ENCODE data around the gene MBLAC1.
A peak's percentile ranks its signal among the peaks of the same experiment; 100 is the strongest.

Gene MBLAC1

GRCh38 chr7:100088621-100089457 is 37.9 kb upstream of the MBLAC1 start, which contains the start of gene COPS6:
Gene COPS6 (plus strand): TSS chr7:100088969. CDS start chr7:100088991, 22 bp downstream.
- peak within 1 kb of the TSS; percentile 82 for H3K27ac ChIP-seq (ENCODE audit: low read depth, low read length)
- peaks cover 10% of the 10 kb centered on the region; the same call in 1 of the 2 replicates for H3K4me1 ChIP-seq (ENCODE audit: control insufficient read depth, insufficient read depth, low read length)

DNA sequence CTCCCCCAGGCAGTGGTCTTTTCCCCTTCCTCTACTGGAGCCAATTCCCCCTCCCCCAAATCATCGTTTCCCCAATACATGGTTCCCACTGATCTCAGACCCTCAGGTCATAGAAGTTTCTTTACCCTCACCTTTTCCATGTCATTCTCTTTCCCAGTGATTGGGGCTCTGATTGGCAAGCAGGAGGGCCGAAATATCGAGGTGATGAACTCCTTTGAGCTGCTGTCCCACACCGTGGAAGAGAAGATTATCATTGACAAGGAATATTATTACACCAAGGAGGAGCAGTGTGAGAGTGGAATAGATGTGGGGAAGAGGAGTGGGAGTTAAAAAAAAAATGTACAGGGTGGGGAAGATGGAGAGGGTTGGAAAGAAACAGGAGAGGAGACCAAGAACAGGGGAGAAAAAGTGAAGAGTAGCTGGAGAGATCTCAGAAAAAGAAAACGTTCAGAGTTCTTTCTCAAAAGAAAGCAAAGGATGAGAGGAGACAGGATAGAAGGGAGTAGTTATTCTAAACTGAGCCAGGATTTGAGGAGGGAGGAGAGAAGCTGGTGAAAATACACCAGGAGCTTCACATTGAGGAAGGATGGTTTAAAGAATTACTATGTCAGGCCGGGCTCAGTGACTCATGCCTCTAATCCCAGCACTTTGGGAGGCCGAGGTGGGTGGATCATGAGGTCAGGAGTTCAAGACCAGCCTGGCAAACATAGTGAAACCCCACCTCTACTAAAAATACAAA is 37.1 kb upstream of the MBLAC1 start:
- H3K27ac ChIP-seq (ENCODE audit: low read depth, low read length), result peak overlapping the region; percentile 82; the same call in 1 of the 2 replicates
- H3K36me3 ChIP-seq (ENCODE audit: control insufficient read depth, insufficient read depth, low read length), result peaks cover 44% of the 10 kb centered on the region
- peak overlapping the region; percentile 84 for H3K4me3 ChIP-seq (ENCODE audit: low read depth, low read length)
- no peaks in the 10 kb centered on the region for H3K9me3 ChIP-seq (ENCODE audit: control insufficient read depth, insufficient read depth, low read depth, low read length)
- no peaks in the 10 kb centered on the region for H3K27me3 ChIP-seq (ENCODE audit: control insufficient read depth, insufficient read depth, low read length)
- H3K9ac ChIP-seq (ENCODE audit: low read length), result peak overlapping the region; percentile 97
- H3K4me1 ChIP-seq (ENCODE audit: control insufficient read depth, insufficient read depth, low read length), result peaks cover 10% of the 10 kb centered on the region; the same call in 1 of the 2 replicates

More at GRCh38 chr7:100088621-100089457, 37.9 kb upstream of the MBLAC1 start, which contains the start of gene COPS6:
- Histone ChIP-seq H3K27me3 (ENCODE audit: control insufficient read depth, insufficient read depth, low read length) (no peaks in the 10 kb centered on the region), H3K36me3 (ENCODE audit: control insufficient read depth, insufficient read depth, low read length) (peaks cover 36% of the 10 kb centered on the region), H3K9me3 (ENCODE audit: control insufficient read depth, insufficient read depth, low read depth, low read length) (no peaks in the 10 kb centered on the region), H3K4me3 (ENCODE audit: low read depth, low read length) (peak within 1 kb of the TSS; percentile 84), H3K9ac (ENCODE audit: low read length) (peak within 1 kb of the TSS; percentile 97)

- H3K4me3 ChIP-seq (ENCODE audit: low read depth, low read length), result no peak overlapping the region
- no peaks in the 10 kb centered on the region for H3K27me3 ChIP-seq (ENCODE audit: control insufficient read depth, insufficient read depth, low read length)
- H3K4me1 ChIP-seq (ENCODE audit: control insufficient read depth, insufficient read depth, low read length), result peaks cover 10% of the 10 kb centered on the region; the same call in 1 of the 2 replicates
- H3K27ac ChIP-seq (ENCODE audit: low read depth, low read length), result no peak overlapping the region
- no peak overlapping the region for H3K9ac ChIP-seq (ENCODE audit: low read length)
- peaks cover 56% of the 10 kb centered on the region for H3K36me3 ChIP-seq (ENCODE audit: control insufficient read depth, insufficient read depth, low read length)
- H3K9me3 ChIP-seq (ENCODE audit: control insufficient read depth, insufficient read depth, low read depth, low read length), result no peaks in the 10 kb centered on the region
These were observed 36.0 kb upstream of the MBLAC1 start for GRCh38 chr7:100090527-100091410.

DNA sequence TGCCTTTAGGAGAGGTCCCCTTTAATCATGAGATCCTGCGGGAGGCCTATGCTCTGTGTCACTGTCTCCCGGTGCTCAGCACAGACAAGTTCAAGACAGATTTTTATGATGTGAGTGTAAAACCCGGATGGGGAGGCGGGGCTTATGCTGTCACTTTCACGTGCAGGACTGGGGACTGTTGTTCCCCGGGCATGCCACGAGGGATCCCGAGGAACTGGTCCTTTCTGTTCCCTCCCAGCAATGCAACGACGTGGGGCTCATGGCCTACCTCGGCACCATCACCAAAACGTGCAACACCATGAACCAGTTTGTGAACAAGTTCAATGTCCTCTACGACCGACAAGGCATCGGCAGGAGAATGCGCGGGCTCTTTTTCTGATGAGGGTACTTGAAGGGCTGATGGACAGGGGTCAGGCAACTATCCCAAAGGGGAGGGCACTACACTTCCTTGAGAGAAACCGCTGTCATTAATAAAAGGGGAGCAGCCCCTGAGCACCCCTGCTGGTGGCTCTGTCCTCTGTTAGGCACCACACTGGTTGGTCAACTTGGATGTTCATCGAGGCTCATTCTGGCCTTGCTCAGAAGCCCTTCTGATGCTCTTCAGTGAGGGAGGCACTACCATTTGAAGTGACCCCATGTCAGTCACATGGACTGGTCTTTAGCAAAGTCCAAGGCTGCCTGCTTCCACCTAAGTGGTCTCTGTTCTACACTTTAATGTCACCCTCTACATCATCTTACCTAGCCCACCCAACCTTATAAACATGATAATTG is 35.2 kb upstream of the MBLAC1 start:
- Histone ChIP-seq H3K27me3 (ENCODE audit: control insufficient read depth, insufficient read depth, low read length) (no peaks in the 10 kb centered on the region), H3K36me3 (ENCODE audit: control insufficient read depth, insufficient read depth, low read length) (peaks cover 64% of the 10 kb centered on the region), H3K4me3 (ENCODE audit: low read depth, low read length) (no peak overlapping the region), H3K4me1 (ENCODE audit: control insufficient read depth, insufficient read depth, low read length) (peaks cover 10% of the 10 kb centered on the region; the same call in 1 of the 2 replicates), H3K9ac (ENCODE audit: low read length) (no peak overlapping the region), H3K9me3 (ENCODE audit: control insufficient read depth, insufficient read depth, low read depth, low read length) (no peaks in the 10 kb centered on the region), H3K27ac (ENCODE audit: low read depth, low read length) (no peak overlapping the region)

DNA sequence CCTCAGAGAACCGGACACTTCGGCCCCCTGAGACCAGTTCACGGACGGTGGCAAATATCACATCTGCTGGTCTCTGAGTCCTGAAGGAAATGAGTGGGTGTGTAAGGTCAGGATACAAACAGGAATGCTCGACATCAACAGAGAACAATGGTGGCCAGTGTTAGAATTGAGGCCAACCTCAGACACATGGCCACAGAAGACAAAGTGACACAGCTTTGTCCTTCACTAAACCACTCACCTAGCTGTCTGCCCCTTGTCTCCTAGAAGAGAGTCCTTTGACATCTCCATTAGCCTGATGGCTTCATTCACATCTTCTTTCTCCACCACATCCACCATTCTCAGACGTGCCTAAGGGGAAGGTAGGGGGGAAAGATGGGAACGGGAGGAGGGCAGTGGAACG is 33.7 kb upstream of the MBLAC1 start:
- H3K36me3 ChIP-seq (ENCODE audit: control insufficient read depth, insufficient read depth, low read length), result peaks cover 78% of the 10 kb centered on the region
- H3K27me3 ChIP-seq (ENCODE audit: control insufficient read depth, insufficient read depth, low read length), result no peaks in the 10 kb centered on the region
- peaks cover 10% of the 10 kb centered on the region; the same call in 1 of the 2 replicates for H3K4me1 ChIP-seq (ENCODE audit: control insufficient read depth, insufficient read depth, low read length)
- H3K9me3 ChIP-seq (ENCODE audit: control insufficient read depth, insufficient read depth, low read depth, low read length), result no peaks in the 10 kb centered on the region
- H3K9ac ChIP-seq (ENCODE audit: low read length), result no peak overlapping the region
- no peak overlapping the region for H3K27ac ChIP-seq (ENCODE audit: low read depth, low read length)
- H3K4me3 ChIP-seq (ENCODE audit: low read depth, low read length), result no peak overlapping the region

GRCh38 chr7:100093498-100093897 is 33.3 kb upstream of the MBLAC1 start:
- peaks cover 6% of the 10 kb centered on the region; the same call in 1 of the 2 replicates for H3K4me1 ChIP-seq (ENCODE audit: control insufficient read depth, insufficient read depth, low read length)
- no peaks in the 10 kb centered on the region for H3K9me3 ChIP-seq (ENCODE audit: control insufficient read depth, insufficient read depth, low read depth, low read length)
- no peak overlapping the region for H3K4me3 ChIP-seq (ENCODE audit: low read depth, low read length)
- no peaks in the 10 kb centered on the region for H3K27me3 ChIP-seq (ENCODE audit: control insufficient read depth, insufficient read depth, low read length)
- H3K36me3 ChIP-seq (ENCODE audit: control insufficient read depth, insufficient read depth, low read length), result peaks cover 82% of the 10 kb centered on the region
- no peak overlapping the region for H3K27ac ChIP-seq (ENCODE audit: low read depth, low read length)
- no peak overlapping the region for H3K9ac ChIP-seq (ENCODE audit: low read length)

DNA sequence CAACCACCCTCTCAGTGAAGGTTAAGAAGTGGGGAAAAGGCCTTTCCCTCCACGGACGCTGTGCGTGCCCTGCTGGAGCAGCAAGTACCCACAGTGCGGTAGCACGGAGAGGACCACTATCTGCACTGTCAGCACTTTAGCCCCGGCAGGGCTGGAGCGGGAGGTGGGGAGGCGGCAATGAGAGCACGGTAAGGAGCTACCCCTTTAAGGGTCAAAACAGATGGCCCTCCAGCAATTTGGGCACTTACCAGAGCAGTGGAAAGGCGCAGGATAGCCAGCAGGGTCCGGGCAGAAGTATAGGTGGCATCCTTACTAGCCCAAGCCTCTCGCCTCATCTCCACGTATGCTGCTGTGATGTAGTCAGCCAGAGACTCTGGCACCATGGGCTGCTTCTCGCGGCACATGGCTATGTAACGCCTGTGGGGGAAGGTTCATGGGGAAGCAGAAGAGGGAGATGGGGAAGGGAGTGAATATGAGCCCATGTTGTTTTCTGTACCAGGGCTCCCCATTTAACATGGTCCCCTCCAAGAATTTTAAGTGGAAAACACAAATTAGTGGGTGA is 32.8 kb upstream of the MBLAC1 start:
- Histone ChIP-seq H3K4me3 (ENCODE audit: low read depth, low read length) (no peak overlapping the region), H3K9ac (ENCODE audit: low read length) (no peak overlapping the region), H3K27ac (ENCODE audit: low read depth, low read length) (no peak overlapping the region), H3K36me3 (ENCODE audit: control insufficient read depth, insufficient read depth, low read length) (peaks cover 87% of the 10 kb centered on the region), H3K4me1 (ENCODE audit: control insufficient read depth, insufficient read depth, low read length) (peaks cover 5% of the 10 kb centered on the region; the same call in 1 of the 2 replicates), H3K9me3 (ENCODE audit: control insufficient read depth, insufficient read depth, low read depth, low read length) (no peaks in the 10 kb centered on the region), H3K27me3 (ENCODE audit: control insufficient read depth, insufficient read depth, low read length) (no peaks in the 10 kb centered on the region)

DNA sequence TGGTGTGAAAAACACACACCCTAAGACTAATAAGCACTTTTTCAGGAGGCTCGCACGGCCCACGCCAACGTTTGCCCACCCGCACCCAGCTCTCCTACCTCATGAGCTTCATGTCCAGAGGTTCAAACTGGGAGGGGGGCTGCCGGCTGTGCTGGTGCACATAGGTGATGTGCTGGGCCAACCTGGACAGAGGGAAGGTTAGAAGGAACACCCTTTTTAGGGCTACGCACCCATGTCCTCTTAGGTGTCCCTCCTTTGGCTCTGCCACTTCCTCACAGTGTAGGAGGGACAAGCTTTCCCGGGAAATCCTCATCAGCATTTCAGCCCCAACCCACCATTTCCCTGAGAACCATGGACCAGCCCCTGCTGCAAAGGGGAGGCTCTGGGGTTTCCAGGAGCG is 31.5 kb upstream of the MBLAC1 start:
- H3K4me3 ChIP-seq (ENCODE audit: low read depth, low read length), result no peak overlapping the region
- H3K4me1 ChIP-seq (ENCODE audit: control insufficient read depth, insufficient read depth, low read length), result peaks cover 3% of the 10 kb centered on the region; the same call in 1 of the 2 replicates
- H3K36me3 ChIP-seq (ENCODE audit: control insufficient read depth, insufficient read depth, low read length), result peaks cover 99% of the 10 kb centered on the region
- no peaks in the 10 kb centered on the region for H3K27me3 ChIP-seq (ENCODE audit: control insufficient read depth, insufficient read depth, low read length)
- no peaks in the 10 kb centered on the region for H3K9me3 ChIP-seq (ENCODE audit: control insufficient read depth, insufficient read depth, low read depth, low read length)
- H3K27ac ChIP-seq (ENCODE audit: low read depth, low read length), result no peak overlapping the region
- H3K9ac ChIP-seq (ENCODE audit: low read length), result no peak overlapping the region

GRCh38 chr7:100095704-100096103 is 31.1 kb upstream of the MBLAC1 start:
- H3K27ac ChIP-seq (ENCODE audit: low read depth, low read length), result no peak overlapping the region
- H3K4me1 ChIP-seq (ENCODE audit: control insufficient read depth, insufficient read depth, low read length), result peaks cover 3% of the 10 kb centered on the region; the same call in 1 of the 2 replicates
- H3K4me3 ChIP-seq (ENCODE audit: low read depth, low read length), result no peak overlapping the region
- H3K9me3 ChIP-seq (ENCODE audit: control insufficient read depth, insufficient read depth, low read depth, low read length), result no peaks in the 10 kb centered on the region
- no peaks in the 10 kb centered on the region for H3K27me3 ChIP-seq (ENCODE audit: control insufficient read depth, insufficient read depth, low read length)
- peaks cover 95% of the 10 kb centered on the region for H3K36me3 ChIP-seq (ENCODE audit: control insufficient read depth, insufficient read depth, low read length)
- no peak overlapping the region for H3K9ac ChIP-seq (ENCODE audit: low read length)
